ENCODE results near the gene LYST.

Gene LYST

Small RNA genes within 50 kb of the gene (small RNA-seq; reads per million reads assigned to genes)
- gene MIR1537 = 0 to 0.04 reads per million in 2 experiments
- 0 to 0.09 reads per million in 2 experiments for gene RNU6-968P
